ENCODE measurements around the gene RAB11A.

RAB11A gene

GRCh38 chr15:65869126-65869953 is at the start of gene RAB11A:
RAB11A (plus strand) TSS chr15:65869491; CDS start chr15:65869586, 95 bp downstream.
- peak; percentile 86 for DNase-seq

GRCh38 chr15:65819563-65819960 is 49.7 kb upstream of the RAB11A start:
- no peak for DNase-seq

- no peak for DNase-seq
Measured at GRCh38 chr15:65821070-65821469, 48.2 kb upstream of the RAB11A start.

GRCh38 chr15:65822316-65822715 is 47.0 kb upstream of the RAB11A start:
- DNase-seq: no peak

- no peak for DNase-seq
Measured at GRCh38 chr15:65824031-65824743, 45.1 kb upstream of the RAB11A start.

- DNase-seq: no peak
Measured at GRCh38 chr15:65824941-65825544, 44.2 kb upstream of the RAB11A start.

- DNase-seq: no peak
Measured at GRCh38 chr15:65827065-65827464, 42.2 kb upstream of the RAB11A start.

- DNase-seq: no peak
Measured at GRCh38 chr15:65828585-65828984, 40.7 kb upstream of the RAB11A start.

GRCh38 chr15:65829130-65829764 is 40.0 kb upstream of the RAB11A start:
- DNase-seq: no peak

GRCh38 chr15:65832549-65833364 is 36.5 kb upstream of the RAB11A start:
- peak; percentile 99 for DNase-seq

GRCh38 chr15:65833501-65834205 is 35.6 kb upstream of the RAB11A start:
- no peak for DNase-seq

GRCh38 chr15:65834603-65835282 is 34.5 kb upstream of the RAB11A start:
- DNase-seq: no peak

- DNase-seq: no peak
Measured at GRCh38 chr15:65835447-65835846, 33.8 kb upstream of the RAB11A start.

- DNase-seq: no peak
Measured at GRCh38 chr15:65836665-65837064, 32.6 kb upstream of the RAB11A start.

- DNase-seq: no peak
Measured at GRCh38 chr15:65837301-65838294, 31.7 kb upstream of the RAB11A start.

- DNase-seq: no peak
Measured at GRCh38 chr15:65839354-65839901, 29.9 kb upstream of the RAB11A start.

- DNase-seq: no peak
Measured at GRCh38 chr15:65839985-65840384, 29.3 kb upstream of the RAB11A start.

GRCh38 chr15:65841121-65841930 is 28.0 kb upstream of the RAB11A start:
- DNase-seq: no peak
